OCI-LY7 (cell line): ENCODE measurements around the gene UBL3. TPM values are rescaled to one million over a fixed set of nuclear protein-coding genes. Genes with fewer than 3 reads are reported as not detected.

Experiments used
- BruUV-seq: library from RNA; stranded (reverse); fragments of 400-500 nt; replicated peaks from 2 replicates; lab custom pipeline; 2021; lab: Mats Ljungman, UMichigan
- CTCF ChIA-PET: fragments of 300-600 bp; sonication (Branson Sonifier 250); formaldehyde crosslinking; loops from one replicate; lab custom pipeline; 2022; ENCODE audit warnings: antibody characterized with exemption; ENCODE audit not compliant: unreplicated experiment; lab: Charles Lee
- POLR2A ChIA-PET: fragments of 300-600 bp; sonication (Branson Sonifier 250); formaldehyde crosslinking; loops from one replicate; lab custom pipeline; 2022; ENCODE audit warnings: antibody characterized with exemption; lab: Charles Lee
- DNase-seq: peaks from one replicate; pipeline ENCODE4 v3.0.0-alpha.2; 2015; ENCODE audit warnings: low spot score
- H2AFZ ChIP-seq: fragments of 200-600 bp; sonication (generic), shearing (Covaris generic); 2 replicates; pipeline ENCODE4 v1.6.1; 2014; ENCODE audit warnings: mild to moderate bottlenecking, antibody characterized with exemption, low read length, moderate library complexity
- H3K27ac ChIP-seq: fragments of 200-600 bp; sonication (generic); 2 replicates; pipeline ENCODE4 v1.5.1; 2014; ENCODE audit warnings: mixed run types, low read depth, mild to moderate bottlenecking, moderate library complexity, low read length, inconsistent platforms; ENCODE audit not compliant: poor library complexity, severe bottlenecking
- H3K36me3 ChIP-seq: fragments of 200-600 bp; sonication (generic); 2 replicates; pipeline ENCODE4 v1.6.1; 2014; ENCODE audit warnings: mild to moderate bottlenecking, antibody characterized with exemption, low read length, moderate library complexity, mixed read lengths; ENCODE audit not compliant: insufficient read depth
- H3K4me1 ChIP-seq: fragments of 200-600 bp; sonication (generic); 2 replicates; pipeline ENCODE4 v1.5.1; 2014; ENCODE audit warnings: mild to moderate bottlenecking, low read length; ENCODE audit not compliant: insufficient read depth, poor library complexity, severe bottlenecking
- H3K4me2 ChIP-seq: fragments of 200-600 bp; sonication (generic); 2 replicates; pipeline ENCODE4 v1.6.1; 2014; ENCODE audit warnings: mild to moderate bottlenecking, low read length
- H3K4me3 ChIP-seq: fragments of 200-600 bp; sonication (generic); 2 replicates; pipeline ENCODE4 v1.5.1; 2014; ENCODE audit warnings: mild to moderate bottlenecking, low read depth, low read length; ENCODE audit not compliant: poor library complexity, severe bottlenecking
- H3K79me2 ChIP-seq: fragments of 200-600 bp; sonication (generic); 2 replicates; pipeline ENCODE4 v1.6.1; 2016; ENCODE audit warnings: low read depth, mild to moderate bottlenecking, low read length, moderate library complexity, mixed read lengths; ENCODE audit not compliant: insufficient read depth
- H3K9me2 ChIP-seq: fragments of 200-600 bp; sonication (generic); 2 replicates; pipeline ENCODE4 v1.6.1; 2016; ENCODE audit warnings: mild to moderate bottlenecking, low read length, mixed read lengths; ENCODE audit not compliant: insufficient read depth
- H3K9me3 ChIP-seq: fragments of 200-600 bp; sonication (generic); 2 replicates; pipeline ENCODE4 v1.6.1; 2014; ENCODE audit warnings: mild to moderate bottlenecking, mixed run types, low read length, mixed read lengths
- H4K20me1 ChIP-seq: fragments of 200-600 bp; sonication (generic); 2 replicates; pipeline ENCODE4 v1.6.1; 2014; ENCODE audit warnings: mild to moderate bottlenecking, antibody characterized with exemption, low read length, moderate library complexity, mixed read lengths; ENCODE audit not compliant: insufficient read depth
- CTCF ChIP-seq: fragments of 200-600 bp; sonication (generic); conservative IDR thresholded peaks from 2 replicates; pipeline ENCODE4 v1.5.1; 2014; ENCODE audit warnings: mild to moderate bottlenecking, antibody characterized with exemption, low read length, moderate library complexity, mixed read lengths
- EZH2phosphoT487 ChIP-seq: fragments of 200-600 bp; sonication (generic); IDR thresholded peaks from 2 replicates; pipeline ENCODE4 v1.6.1; 2018; ENCODE audit warnings: low read depth, borderline replicate concordance, mild to moderate bottlenecking, mixed run types, antibody characterized with exemption, low read length, moderate library complexity, mixed read lengths
- intact Hi-C: fragments of 100-400 bp; cut with micrococcal nuclease; formaldehyde crosslinking; loops from one replicate; pipeline ENCODE4 v1.10.0; 2022; ENCODE audit not compliant: unreplicated experiment
- total RNA-seq, 2 experiments: library from RNA; depleted of rRNA in 1 of 2; stranded (reverse); fragments of >200 nt in 1 of 2; shearing (Covaris generic) in 1 of 2; gene quantifications; 2 replicates each; pipeline ENCODE4 v1.2.3, GENCODE V29; 2014 to 2022

UBL3 gene
- total RNA-seq, 2 experiments from 2014 or later, result 5.6 to 11.4 TPM

- Histone ChIP-seq H4K20me1 (no peaks in the 10 kb centered on the region), H3K79me2 (no peaks in the 10 kb centered on the region), H2AFZ (no peak overlapping the region), H3K4me3 (no peak overlapping the region), H3K36me3 (no peaks in the 10 kb centered on the region), H3K4me1 (no peaks in the 10 kb centered on the region), H3K27ac (no peak overlapping the region), H3K9me3 (no peaks in the 10 kb centered on the region), H3K9me2 (no peaks in the 10 kb centered on the region), H3K4me2 (no peak overlapping the region)
- ChIA-PET POLR2A (interaction anchor here (0.6 to 1.3 kb wide), 2 partner anchors 15 to 1511 kb away, joined by 3 to 4 read pairs; no protein-coding TSS in a partner anchor), CTCF (no interaction called here)
- BruUV-seq, result no TSS peak
- DNase-seq, result no peak
- TF ChIP-seq EZH2phosphoT487 (no peak), CTCF (no peak)
- intact Hi-C loops, result no loop called here
These were observed 43.0 kb upstream of the UBL3 start for GRCh38 chr13:29893438-29893837.

- DNase-seq, result no peak
- intact Hi-C loops, result no loop called here
- H3K9me3 ChIP-seq, result no peaks in the 10 kb centered on the region
- no TSS peak for BruUV-seq
- no peaks in the 10 kb centered on the region for H3K79me2 ChIP-seq
- ChIA-PET POLR2A (interaction anchor here (0.8 kb wide), 1 partner anchor 13 kb away, joined by 3 read pairs; no protein-coding TSS in a partner anchor), CTCF (no interaction called here)
- no peaks in the 10 kb centered on the region for H3K9me2 ChIP-seq
- no peak for TF ChIP-seq EZH2phosphoT487
- H3K4me2 ChIP-seq, result no peak overlapping the region
- no peak overlapping the region for H3K4me3 ChIP-seq
- H2AFZ ChIP-seq, result no peak overlapping the region
- no peaks in the 10 kb centered on the region for H3K4me1 ChIP-seq
- H3K27ac ChIP-seq, result no peak overlapping the region
- H4K20me1 ChIP-seq, result no peaks in the 10 kb centered on the region
- no peaks in the 10 kb centered on the region for H3K36me3 ChIP-seq
These were observed 41.7 kb upstream of the UBL3 start for GRCh38 chr13:29892151-29892550.

GRCh38 chr13:29889111-29889510 lies 38.7 kb upstream of the UBL3 start:
- Histone ChIP-seq H3K36me3 (no peaks in the 10 kb centered on the region), H4K20me1 (no peaks in the 10 kb centered on the region), H2AFZ (no peak overlapping the region), H3K9me3 (no peaks in the 10 kb centered on the region), H3K4me2 (no peak overlapping the region), H3K4me1 (no peaks in the 10 kb centered on the region), H3K4me3 (no peak overlapping the region), H3K79me2 (no peaks in the 10 kb centered on the region), H3K27ac (no peak overlapping the region), H3K9me2 (no peaks in the 10 kb centered on the region)
- no TSS peak for BruUV-seq
- ChIA-PET POLR2A (interaction anchor here (0.7 kb wide), 1 partner anchor 46 kb away, joined by 3 read pairs; no protein-coding TSS in a partner anchor), CTCF (no interaction called here)
- no peak for DNase-seq
- intact Hi-C loops, result no loop called here
- TF ChIP-seq CTCF (no peak), EZH2phosphoT487 (no peak)
